Epithelial cell of proximal tubule (primary cell): ENCODE measurements around the gene WDR62. TPM values are rescaled to one million over a fixed set of nuclear protein-coding genes. Genes with fewer than 3 reads are reported as not detected.
A peak's percentile ranks its signal among the peaks of the same experiment; 100 is the strongest.

Source experiments
- DNase-seq: peaks from one replicate; pipeline ENCODE4 v3.0.0-alpha.2; 2011; ENCODE audit warnings: low read depth
- H3K4me3 ChIP-seq: 2 replicates; pipeline ENCODE4 v1.5.1; 2011; ENCODE audit warnings: low read depth, mild to moderate bottlenecking, low read length
- CTCF ChIP-seq: conservative IDR thresholded peaks from 2 replicates; pipeline ENCODE4 v1.5.1; 2012; ENCODE audit warnings: low read depth, mild to moderate bottlenecking, low read length
- total RNA-seq: library from RNA; depleted of rRNA; stranded (reverse); fragments of >200 nt; gene quantifications from 2 replicates; pipeline ENCODE4 v1.2.3, GENCODE V29; 2015

WDR62 gene
- total RNA-seq, result 12.7 and 20.7 TPM in 2 replicates

DNA sequence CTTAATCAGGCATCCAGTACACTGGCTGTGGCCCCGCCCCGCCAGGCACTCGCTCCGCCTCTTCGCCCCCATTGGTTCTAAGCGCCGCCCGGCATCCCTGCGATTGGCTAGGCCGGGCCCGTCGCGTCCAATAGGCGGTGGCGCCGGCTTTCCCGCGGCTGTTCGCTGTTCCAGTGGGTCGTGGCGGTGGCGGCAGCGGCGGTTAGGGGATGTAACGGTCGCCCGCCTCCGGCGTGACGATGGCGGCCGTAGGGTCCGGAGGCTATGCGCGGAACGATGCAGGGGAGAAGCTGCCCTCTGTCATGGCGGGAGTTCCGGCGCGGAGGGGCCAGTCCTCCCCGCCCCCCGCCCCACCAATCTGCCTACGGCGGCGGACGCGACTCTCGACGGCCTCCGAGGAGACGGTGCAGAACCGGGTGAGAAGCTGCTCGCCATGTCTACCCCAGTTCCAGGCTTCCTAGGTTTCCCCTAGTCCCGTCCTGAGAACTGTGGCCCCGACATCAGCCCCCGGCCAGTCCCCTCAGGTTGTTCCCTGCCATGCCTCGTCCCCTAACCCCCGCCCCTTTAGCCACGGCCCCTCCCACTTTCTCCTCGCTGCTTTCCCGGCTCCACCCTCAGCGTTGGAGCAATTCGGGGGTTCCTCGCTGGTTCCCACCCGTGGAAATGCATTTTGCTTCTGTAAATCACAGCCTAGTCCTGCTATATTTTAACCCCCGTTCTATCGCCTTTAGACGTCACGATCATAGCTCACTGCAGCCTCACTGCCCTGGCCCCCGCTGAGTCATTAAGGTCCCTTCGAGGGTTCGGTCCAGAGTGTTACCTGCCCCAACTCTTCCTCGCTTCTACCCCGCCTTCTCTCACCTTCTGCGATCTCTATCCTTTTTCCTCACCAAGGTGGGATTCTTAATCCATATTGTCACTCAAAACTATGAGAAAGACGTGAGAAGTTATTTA is at the start of gene WDR62:
WDR62 (plus strand) TSS at position 165 of the 954 bp plus-strand sequence; CDS start at position 240, 75 bp downstream.
- no peak for DNase-seq
- TF ChIP-seq CTCF, result no peak
- H3K4me3 ChIP-seq, result peak within 1 kb of the TSS; percentile 88

DNA sequence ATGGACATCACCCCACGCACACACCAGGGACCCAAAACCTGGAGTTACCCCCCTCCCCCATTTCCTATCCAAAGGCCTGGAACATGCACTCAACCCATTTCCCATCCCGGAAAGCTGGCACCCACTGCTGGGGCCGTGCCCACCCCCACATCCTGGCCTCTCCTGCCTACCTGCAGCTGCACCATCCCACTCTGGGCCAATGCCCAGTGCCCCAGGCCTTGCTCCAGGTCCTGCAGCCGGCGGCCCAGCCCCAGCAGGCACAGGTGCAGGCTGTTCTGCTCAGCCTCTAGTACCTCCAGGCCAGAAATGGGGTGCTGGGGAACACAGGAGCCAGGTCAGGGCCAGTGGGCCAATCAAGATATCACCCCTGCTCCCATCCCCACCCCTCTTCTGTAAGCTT is 47.7 kb upstream of the WDR62 start:
- no peak for DNase-seq
- no peak for TF ChIP-seq CTCF
- H3K4me3 ChIP-seq, result no peak overlapping the region

DNA sequence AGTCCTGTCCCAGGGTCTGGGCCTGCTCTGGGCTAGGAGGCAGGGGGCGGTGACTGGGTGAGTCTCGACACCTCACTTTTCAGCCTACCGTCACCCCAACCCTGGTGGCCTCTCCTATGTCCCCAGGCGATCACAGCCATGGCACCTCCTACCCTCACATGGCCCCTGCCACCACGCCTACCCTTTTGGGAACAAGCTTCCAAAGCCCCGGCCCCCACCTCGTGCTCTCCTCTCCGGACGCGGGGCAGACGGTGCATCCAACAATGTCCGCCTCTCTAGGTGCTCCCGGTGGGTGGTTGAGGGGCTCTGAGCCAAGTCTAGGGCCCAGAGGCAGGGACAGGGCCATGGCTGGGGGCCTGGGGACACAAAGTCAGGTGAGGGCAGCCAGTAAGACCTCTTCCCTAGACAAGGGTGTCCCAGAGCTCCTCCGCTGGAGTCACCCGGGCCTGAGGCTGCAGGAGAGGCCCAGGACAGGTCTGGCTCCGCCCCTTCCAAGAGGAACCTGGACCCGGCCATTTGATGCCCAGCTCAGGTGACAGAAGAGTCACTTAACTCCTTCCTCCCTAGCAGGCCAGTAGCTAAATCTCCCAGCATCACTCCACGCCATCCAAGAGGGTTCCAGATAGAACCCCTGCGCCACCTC is 46.2 kb upstream of the WDR62 start, which contains the start of gene SYNE4:
SYNE4 (minus strand) TSS at position 478 of the 643 bp plus-strand sequence; CDS start at position 346, 132 bp downstream.
- no peak for DNase-seq
- H3K4me3 ChIP-seq, result peak within 1 kb of the TSS; percentile 53
- no peak for TF ChIP-seq CTCF

GRCh38 chr19:36009220-36009619 is 45.5 kb upstream of the WDR62 start:
- H3K4me3 ChIP-seq, result peak overlapping the region; percentile 53
- TF ChIP-seq CTCF, result no peak
- DNase-seq, result no peak

- DNase-seq, result no peak
- TF ChIP-seq CTCF, result no peak
- H3K4me3 ChIP-seq, result peak overlapping the region; percentile 53
Measured at GRCh38 chr19:36009633-36010379, 44.9 kb upstream of the WDR62 start.

GRCh38 chr19:36010402-36010801 is 44.3 kb upstream of the WDR62 start:
- no peak for TF ChIP-seq CTCF
- no peak overlapping the region for H3K4me3 ChIP-seq
- no peak for DNase-seq
